AG09309 (cell line): ENCODE results near the gene TSSK2.
A peak's percentile ranks its signal among the peaks of the same experiment; 100 is the strongest.

ENCODE experiments used
- DNase-seq: peaks from one replicate; pipeline ENCODE4 v3.0.0-alpha.2; 2010; ENCODE audit warnings: low read depth
- H3K4me3 ChIP-seq: 2 replicates; pipeline ENCODE4 v1.5.1; 2011; ENCODE audit warnings: mild to moderate bottlenecking, low read depth, low read length, moderate library complexity; ENCODE audit not compliant: control insufficient read depth
- CTCF ChIP-seq: IDR thresholded peaks from 2 replicates; pipeline ENCODE4 v1.5.1; 2011; ENCODE audit warnings: mild to moderate bottlenecking, low read depth, low read length, inconsistent platforms; ENCODE audit not compliant: insufficient read depth, control insufficient read depth; ENCODE audit errors: missing control alignments

TSSK2 gene

GRCh38 chr22:19107730-19108074 is 23.4 kb upstream of the TSSK2 start:
- no peak for TF ChIP-seq CTCF
- no peak overlapping the region for H3K4me3 ChIP-seq
- DNase-seq, result no peak

- no peak for DNase-seq
- H3K4me3 ChIP-seq, result no peak overlapping the region
Measured at GRCh38 chr22:19108807-19109197, 22.3 kb upstream of the TSSK2 start.

GRCh38 chr22:19109198-19110063 is 21.7 kb upstream of the TSSK2 start:
- no peak overlapping the region for H3K4me3 ChIP-seq
- TF ChIP-seq CTCF, result no peak
- DNase-seq, result peak; percentile 60

More at GRCh38 chr22:19108807-19109197, 22.3 kb upstream of the TSSK2 start:
- TF ChIP-seq CTCF, result no peak

GRCh38 chr22:19110064-19110458 is 21.0 kb upstream of the TSSK2 start:
- no peak overlapping the region for H3K4me3 ChIP-seq
- TF ChIP-seq CTCF, result no peak
- DNase-seq, result no peak

GRCh38 chr22:19110646-19111045 is 20.5 kb upstream of the TSSK2 start:
- TF ChIP-seq CTCF, result no peak
- DNase-seq, result no peak
- no peak overlapping the region for H3K4me3 ChIP-seq

- TF ChIP-seq CTCF, result no peak
- no peak overlapping the region for H3K4me3 ChIP-seq
- no peak for DNase-seq
Measured at GRCh38 chr22:19111140-19111539, 20.0 kb upstream of the TSSK2 start.
